HG03354 (cell line): ENCODE results near the gene FHIP1A.

Source experiments
- ATAC-seq: cut with Tn5 transposase; IDR thresholded peaks from one replicate; pipeline ENCODE4 v1.9.1; 2021; ENCODE audit warnings: mild to moderate bottlenecking; ENCODE audit not compliant: unreplicated experiment, poor library complexity, severe bottlenecking

Gene FHIP1A

GRCh38 chr4:151417164-151417571 lies 8.2 kb downstream of the FHIP1A start:
- no peak for ATAC-seq

- no peak for ATAC-seq
Measured at GRCh38 chr4:151417766-151418376, 8.9 kb downstream of the FHIP1A start.

DNA sequence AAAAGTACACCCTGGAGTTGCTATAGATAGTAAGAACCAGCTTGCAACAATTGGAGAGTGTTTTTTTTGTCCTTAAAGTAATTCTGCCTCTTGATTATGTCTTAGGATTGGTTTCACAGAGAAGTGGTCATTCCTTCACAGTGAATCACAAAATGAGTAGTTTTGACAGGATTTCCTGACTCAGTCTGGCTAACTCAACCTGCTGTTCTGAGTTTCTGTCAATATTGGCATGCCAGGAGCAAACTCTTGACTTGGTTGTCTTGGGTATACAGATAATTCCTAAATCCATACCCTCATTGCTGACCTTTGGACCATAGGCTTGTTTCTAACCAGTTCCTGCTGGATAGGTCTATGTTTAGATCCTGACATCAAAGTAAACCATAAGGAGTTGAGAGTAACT lies 9.4 kb downstream of the FHIP1A start:
- ATAC-seq, result no peak

DNA sequence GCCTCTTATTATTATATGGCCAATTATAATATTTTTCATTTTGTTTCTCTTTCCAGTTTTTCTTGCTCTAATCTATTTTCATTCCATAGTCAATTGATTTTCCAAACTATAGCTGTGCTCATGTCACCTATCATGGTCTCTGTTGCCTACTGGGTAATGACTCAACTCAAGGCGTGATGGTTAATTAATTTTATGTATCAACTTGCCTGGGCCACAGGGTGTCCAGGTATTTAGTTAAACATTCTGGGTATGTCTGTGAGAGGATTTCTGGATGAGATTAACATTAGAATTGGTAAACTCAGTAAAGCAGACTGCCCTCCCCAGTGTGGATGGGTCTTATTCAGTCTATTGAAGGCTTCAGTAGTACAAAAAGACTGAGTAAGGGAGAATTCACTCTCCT lies 9.9 kb downstream of the FHIP1A start:
- ATAC-seq, result no peak

DNA sequence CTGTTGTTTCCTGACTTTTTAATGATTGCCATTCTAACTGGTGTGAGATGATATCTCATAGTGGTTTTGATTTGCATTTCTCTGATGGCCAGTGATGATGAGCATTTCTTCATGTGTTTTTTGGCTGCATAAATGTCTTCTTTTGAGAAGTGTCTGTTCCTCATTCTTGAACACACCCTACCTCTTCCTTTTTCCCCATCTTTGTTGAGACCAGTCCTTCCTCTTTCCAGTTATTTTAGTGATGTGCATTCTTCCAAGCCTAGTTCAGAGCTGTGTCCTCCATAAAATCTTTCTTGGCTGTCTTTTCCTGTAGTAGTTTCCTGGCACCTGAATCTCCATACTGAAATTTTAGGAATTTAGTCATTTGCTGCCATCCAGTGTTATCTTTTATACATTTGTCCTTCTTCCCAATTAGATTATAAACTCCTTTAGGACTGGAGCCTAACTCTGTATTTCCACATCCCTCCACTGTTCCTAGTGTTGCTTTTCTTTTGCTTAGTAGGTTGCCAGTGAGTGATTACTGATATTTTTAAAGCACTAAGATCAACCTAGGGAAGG lies 11.4 kb downstream of the FHIP1A start:
- no peak for ATAC-seq

GRCh38 chr4:151422854-151423253 lies 13.9 kb downstream of the FHIP1A start:
- no peak for ATAC-seq

DNA sequence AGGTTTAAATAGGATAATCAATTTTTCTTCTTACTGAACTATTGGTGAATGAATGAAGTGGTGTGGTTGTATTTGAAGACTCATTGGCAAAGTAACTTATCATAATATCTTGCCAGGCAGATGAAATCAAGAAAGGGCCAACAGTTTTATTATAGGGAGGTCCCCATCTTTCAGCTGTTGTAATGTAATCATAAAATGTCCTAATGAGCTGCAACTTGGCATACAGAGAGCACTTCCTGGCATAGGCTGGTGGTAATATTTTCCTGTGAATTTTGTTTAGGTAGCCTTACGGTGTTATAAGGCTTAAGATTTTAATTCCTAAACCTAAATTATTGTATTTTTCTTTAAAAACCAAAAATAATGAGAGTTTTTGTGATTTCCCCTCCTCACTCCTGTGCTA lies 17.5 kb downstream of the FHIP1A start:
- no peak for ATAC-seq

GRCh38 chr4:151427266-151427665 lies 18.3 kb downstream of the FHIP1A start:
- ATAC-seq, result no peak

DNA sequence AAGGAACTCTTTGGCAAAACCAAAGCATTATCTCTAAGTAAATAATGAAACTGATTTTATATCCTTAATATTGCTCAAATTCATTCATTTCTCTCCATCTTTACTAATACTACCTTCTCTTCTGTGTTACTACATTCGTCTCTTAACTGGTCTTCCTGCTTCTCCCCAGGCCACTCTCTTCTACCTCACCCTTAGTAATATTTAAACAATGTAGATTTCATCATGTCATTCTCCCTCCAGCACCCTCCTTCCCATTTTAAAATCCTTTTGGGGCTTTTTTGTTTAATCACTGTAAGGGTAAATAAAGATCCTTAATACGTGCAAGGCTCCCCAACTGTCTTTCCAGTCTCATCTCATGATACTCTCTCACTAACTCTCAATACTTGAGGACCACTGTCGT lies 19.4 kb downstream of the FHIP1A start:
- no peak for ATAC-seq

DNA sequence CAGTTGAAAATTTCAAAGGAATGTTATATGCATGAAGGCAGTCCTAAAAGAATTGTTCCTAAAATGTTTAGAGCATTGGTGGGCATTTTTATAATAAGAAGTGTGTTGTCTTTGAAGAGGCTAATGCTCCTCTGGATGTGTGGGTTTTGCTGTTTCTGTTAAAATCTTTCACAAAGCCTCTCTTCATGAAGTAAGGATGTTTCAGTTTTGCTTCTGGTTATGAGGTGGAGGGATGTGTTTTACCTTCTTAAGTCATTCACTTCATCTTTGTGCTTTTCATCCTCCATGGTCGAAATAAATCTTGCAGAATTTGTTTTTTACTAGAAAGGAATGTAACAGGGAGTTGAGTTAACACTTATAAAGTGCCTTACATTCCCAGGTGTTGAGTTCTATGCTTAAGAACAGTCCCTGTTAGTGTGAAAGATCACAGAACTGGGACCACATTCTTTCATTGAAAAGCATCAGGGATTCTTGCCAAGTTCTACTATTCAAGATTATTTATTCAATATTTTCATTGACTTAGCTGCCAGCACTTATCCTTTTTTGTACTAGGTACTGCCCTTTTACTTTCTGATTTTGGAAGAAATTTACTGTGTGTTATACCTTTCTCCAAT lies 21.1 kb downstream of the FHIP1A start:
- peak; percentile 77 for ATAC-seq

DNA sequence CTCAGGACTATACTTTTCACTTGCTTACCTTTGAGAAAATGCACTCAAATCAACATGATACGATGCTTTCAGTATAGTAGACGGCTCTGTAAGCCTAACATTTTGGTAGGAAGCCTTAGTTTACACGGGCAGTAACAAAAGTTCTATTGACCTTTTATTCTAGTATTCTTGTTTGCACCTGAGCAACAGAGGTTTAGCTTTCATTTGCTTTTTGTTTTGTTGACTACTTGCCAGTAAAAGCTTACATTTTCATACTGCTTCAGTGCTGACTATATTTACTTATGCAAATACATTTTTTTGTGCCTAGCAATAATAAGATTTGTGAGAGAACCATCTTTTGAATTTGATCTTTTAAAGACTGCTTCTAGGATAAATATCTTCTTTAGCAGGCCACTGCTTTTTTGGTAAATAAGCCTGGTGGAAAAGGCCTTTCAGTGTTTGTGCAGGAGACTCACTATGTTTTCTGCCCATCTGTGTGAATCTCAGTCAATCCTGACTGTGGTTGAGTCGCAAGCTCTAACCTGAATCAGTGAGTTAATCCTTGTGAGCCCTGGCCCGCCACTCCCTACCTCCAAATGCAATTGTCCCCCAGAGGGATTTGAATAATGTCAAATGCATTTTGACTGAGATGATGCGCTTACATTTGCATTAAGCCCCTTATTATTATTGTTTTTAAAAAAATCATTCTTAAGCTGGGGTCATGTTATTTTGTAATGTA lies 21.9 kb downstream of the FHIP1A start:
- no peak for ATAC-seq

DNA sequence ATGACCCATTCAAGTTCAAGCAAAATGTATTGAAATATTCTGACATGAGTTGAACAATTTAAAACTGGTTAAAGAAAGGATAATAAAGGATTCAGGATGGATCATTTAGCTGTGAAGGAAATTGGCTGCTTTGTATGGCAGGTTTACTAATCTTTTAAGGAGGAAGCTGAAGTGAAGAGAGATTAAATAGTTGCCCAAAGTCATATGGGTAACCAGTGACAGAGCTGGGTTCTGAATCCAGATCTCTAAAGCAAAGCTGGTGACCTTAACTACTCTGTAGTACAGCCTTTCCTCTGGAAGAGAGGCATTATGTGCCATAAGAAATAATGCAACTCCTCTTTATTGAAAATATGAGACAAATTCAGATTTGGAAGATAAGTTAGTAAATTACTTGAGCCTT lies 22.8 kb downstream of the FHIP1A start:
- no peak for ATAC-seq

- ATAC-seq, result no peak
Measured at GRCh38 chr4:151432654-151433053, 23.7 kb downstream of the FHIP1A start.

- no peak for ATAC-seq
Measured at GRCh38 chr4:151434183-151434860, 25.3 kb downstream of the FHIP1A start.

DNA sequence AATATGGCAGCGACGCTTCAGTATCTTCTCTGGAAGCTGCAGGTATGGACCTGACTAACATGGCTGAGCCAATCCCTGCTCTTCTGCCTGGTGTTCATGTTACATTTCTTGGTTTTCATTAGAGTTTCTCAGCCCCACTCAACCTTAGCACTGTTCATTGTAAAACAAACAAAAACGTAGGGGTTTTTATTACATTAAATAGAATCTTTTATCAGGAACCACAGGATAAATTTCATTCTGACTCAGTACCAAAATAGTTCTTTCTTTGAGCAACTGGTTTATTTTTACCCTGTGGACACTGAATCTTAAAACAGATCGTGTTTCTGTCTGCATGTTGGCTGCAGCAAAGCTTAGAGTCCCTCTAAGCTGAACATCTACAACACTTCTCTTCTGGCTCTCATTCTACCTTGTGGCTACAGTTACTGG lies 27.1 kb downstream of the FHIP1A start:
- no peak for ATAC-seq

DNA sequence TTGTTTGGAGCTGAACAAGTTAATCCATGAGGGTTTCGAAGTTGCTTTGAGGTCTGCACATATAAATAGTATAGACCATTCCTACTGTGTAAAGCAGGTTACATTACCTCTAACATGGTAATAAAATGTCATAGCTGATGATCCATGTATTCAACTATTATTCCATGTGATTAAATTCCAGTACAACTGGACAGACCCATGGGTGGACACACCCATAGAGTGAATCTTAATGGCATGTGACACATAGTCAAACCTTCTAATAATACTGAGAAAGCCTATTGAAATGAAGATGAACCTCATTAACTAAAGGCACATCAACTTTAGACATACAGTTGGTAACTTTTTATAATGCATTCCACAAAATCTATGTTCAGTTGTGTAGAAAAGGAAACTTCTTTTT lies 28.5 kb downstream of the FHIP1A start:
- no peak for ATAC-seq

DNA sequence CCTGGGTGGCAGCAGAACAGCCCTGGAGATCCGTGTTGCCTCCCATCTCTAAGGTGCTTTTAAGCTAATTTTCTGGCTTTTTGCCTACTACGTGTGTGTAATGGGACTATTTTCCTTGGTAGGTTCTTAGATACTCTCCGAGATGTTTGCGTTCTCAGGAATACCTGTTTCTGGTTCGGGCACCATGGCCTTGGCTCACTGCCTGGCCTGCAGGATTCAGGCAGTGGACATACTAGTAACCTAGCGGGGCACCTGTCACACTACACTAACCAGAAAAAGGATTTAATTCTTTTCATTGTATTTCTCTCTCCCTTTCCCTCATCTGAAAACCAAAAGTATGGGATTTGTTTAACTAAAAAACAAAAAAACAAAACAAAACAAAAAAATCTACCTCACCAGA lies 29.2 kb downstream of the FHIP1A start:
- no peak for ATAC-seq

- ATAC-seq, result peak; percentile 54
Measured at GRCh38 chr4:151439320-151439719, 30.3 kb downstream of the FHIP1A start.

- no peak for ATAC-seq
Measured at GRCh38 chr4:151442002-151442401, 33.0 kb downstream of the FHIP1A start.

DNA sequence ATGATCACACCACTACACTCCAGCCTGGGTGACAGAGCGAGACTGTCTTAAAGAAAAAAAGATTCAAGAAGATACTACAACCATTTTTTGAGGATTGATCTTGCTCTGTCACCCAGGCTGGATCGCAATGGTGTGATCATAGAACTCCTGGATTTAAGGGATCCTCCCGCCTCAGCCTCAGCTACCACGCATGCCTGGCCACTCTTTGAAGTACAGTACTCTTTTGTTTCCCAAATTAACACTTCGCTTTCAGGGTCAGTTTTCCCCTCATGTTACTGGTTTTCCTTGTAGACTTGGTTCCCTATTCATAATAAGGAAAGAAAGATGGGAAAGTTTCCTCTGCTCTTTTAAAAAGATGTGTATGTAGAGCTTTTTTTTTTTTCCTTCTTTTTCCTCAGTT lies 34.3 kb downstream of the FHIP1A start:
- no peak for ATAC-seq
